ENCODE data around the gene SPOPL. TPM values are rescaled to one million over a fixed set of nuclear protein-coding genes. Genes with fewer than 3 reads are reported as not detected.
A peak's percentile ranks its signal among the peaks of the same experiment; 100 is the strongest.

SPOPL gene
- total and polyA plus RNA-seq, 9 of the 15 experiments (the other 6 are each of a cell fraction or from before 2014, with no cell fraction given) = 0.53 to 6.1 (median 4.1) TPM

- TF ChIP-seq MNT (conservative IDR thresholded peaks at IDR 0.05) (peak in 1 of 2 experiments; percentile 59; a peak in 2 of 4 replicates), TCF15 (CRISPR knock-in tag; IDR thresholded peaks at IDR 0.05) (no peak), MCM3 (IDR thresholded peaks at IDR 0.05) (no peak), ELF1 (tag; IDR thresholded peaks at IDR 0.05) (peak; percentile 94), ARID1B (IDR thresholded peaks at IDR 0.05) (no peak; the same call in 1 of the 2 replicates), BRF1 (IDR thresholded peaks at IDR 0.05; ENCODE audit: borderline replicate concordance, extremely low read depth, insufficient read length) (no peak), KAT2B (IDR thresholded peaks at IDR 0.05; ENCODE audit: low read depth, low read length) (no peak), NR0B1 (IDR thresholded peaks at IDR 0.05; ENCODE audit: partially characterized antibody) (no peak), ZNF408 (CRISPR knock-in tag; IDR thresholded peaks at IDR 0.05; ENCODE audit: low read depth) (no peak), ZNF318 (IDR thresholded peaks at IDR 0.05; ENCODE audit: borderline replicate concordance in 1 of 2, low read depth in 1 of 2) (no peak), RBM22 (IDR thresholded peaks at IDR 0.05; ENCODE audit: low read depth, low read length, poor library complexity, severe bottlenecking) (no peak), HDAC3 (IDR thresholded peaks at IDR 0.05; ENCODE audit: borderline replicate concordance, partially characterized antibody) (no peak), CREB1 (IDR thresholded peaks at IDR 0.05) (no peak), CREB1 (CRISPR knock-in tag; IDR thresholded peaks at IDR 0.05) (no peak), RFX1 (IDR thresholded peaks at IDR 0.05) (no peak), ZNF134 (CRISPR knock-in tag; conservative IDR thresholded peaks at IDR 0.05) (no peak)
Observed at GRCh38 chr2:138501425-138502254, at the start of gene SPOPL (continued).
